ENCODE data around the gene PAWR.

Gene PAWR

DNA sequence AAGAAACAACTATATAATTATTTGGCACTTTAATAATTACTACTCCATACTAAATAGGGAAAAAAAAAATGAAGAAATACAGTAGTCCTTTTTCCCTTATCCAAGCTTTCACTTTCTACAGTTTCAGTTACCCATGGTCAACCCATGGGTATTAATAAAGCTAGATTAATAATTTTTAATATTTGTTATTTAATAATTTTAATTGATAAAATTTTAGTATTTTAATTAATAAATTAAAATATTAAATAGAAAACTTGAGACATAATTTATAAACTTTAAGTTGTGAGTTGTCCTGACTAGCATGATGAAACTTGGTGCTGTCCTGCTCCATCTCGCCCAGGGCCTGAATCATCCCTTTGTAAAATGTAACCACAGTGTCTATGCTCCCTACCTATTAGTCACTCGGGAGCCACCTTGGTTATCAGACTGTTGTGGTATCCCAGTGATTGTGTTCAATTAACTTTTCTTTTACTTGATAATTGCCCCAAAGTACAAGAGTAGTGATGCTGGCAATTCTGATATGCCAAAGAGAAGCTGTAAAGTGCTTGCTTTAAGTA is 71.8 kb downstream of the PAWR start:
- TF ChIP-seq EZH2 (optimal IDR thresholded peaks at IDR 0.05; ENCODE audit: low read depth, low read length): no peak
- TF ChIP-seq, protein P1, sequence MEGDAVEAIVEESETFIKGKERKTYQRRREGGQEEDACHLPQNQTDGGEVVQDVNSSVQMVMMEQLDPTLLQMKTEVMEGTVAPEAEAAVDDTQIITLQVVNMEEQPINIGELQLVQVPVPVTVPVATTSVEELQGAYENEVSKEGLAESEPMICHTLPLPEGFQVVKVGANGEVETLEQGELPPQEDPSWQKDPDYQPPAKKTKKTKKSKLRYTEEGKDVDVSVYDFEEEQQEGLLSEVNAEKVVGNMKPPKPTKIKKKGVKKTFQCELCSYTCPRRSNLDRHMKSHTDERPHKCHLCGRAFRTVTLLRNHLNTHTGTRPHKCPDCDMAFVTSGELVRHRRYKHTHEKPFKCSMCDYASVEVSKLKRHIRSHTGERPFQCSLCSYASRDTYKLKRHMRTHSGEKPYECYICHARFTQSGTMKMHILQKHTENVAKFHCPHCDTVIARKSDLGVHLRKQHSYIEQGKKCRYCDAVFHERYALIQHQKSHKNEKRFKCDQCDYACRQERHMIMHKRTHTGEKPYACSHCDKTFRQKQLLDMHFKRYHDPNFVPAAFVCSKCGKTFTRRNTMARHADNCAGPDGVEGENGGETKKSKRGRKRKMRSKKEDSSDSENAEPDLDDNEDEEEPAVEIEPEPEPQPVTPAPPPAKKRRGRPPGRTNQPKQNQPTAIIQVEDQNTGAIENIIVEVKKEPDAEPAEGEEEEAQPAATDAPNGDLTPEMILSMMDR (IDR thresholded peaks at IDR 0.05; ENCODE audit: low read length): no peak
- no peak for TF ChIP-seq EZH2phosphoT487 (IDR thresholded peaks at IDR 0.05; ENCODE audit: low read length)
- Histone ChIP-seq H3K27ac (ENCODE audit: low read length) (no peak overlapping the region), H3K27me3 (replicated peaks; ENCODE audit: insufficient read depth, low read length) (no peaks in the 10 kb centered on the region), H2AFZ (ENCODE audit: low read length) (no peak overlapping the region), H3K4me3 (ENCODE audit: low read length) (no peak overlapping the region), H3K9me2 (replicated peaks; ENCODE audit: insufficient read depth, low read length) (no peaks in the 10 kb centered on the region), H3K9ac (ENCODE audit: low read length) (no peak overlapping the region), H3K36me3 (replicated peaks; ENCODE audit: insufficient read depth, low read length) (no peaks in the 10 kb centered on the region), H3K9me3 (replicated peaks; ENCODE audit: insufficient read depth, low read length) (no peaks in the 10 kb centered on the region), H3K79me2 (ENCODE audit: low read length) (peaks cover 8% of the 10 kb centered on the region; the same call in 1 of the 2 replicates), H3K4me2 (ENCODE audit: low read depth, low read length) (no peak overlapping the region), H3K4me1 (ENCODE audit: low read length) (no peaks in the 10 kb centered on the region), H4K20me1 (ENCODE audit: insufficient read depth, low read length) (no peaks in the 10 kb centered on the region), H3F3A (ENCODE audit: insufficient read depth, low read length) (no peaks in the 10 kb centered on the region)
- DNase-seq: no peak

DNA sequence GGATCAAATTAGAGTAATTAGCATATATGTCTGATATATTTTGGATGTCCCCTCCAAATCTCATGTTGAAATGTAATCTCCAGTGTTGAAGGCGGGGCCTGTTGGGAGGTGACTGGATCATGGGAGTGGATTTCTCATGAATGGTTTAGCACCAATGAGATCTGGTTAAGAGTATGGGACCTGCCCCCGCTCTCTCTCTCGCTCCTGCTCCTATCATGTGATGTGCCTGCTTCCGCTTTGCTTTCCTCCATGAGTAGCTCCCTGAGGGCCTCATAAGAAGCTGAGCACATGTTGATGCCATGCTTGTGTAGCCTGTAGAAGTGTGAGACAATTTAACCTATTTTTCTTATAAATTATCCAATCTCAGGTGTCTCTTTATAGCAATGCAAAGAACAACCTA is 73.1 kb downstream of the PAWR start:
- Histone ChIP-seq H4K20me1 (ENCODE audit: insufficient read depth, low read length) (no peaks in the 10 kb centered on the region), H2AFZ (ENCODE audit: low read length) (no peak overlapping the region), H3K27me3 (replicated peaks; ENCODE audit: insufficient read depth, low read length) (no peaks in the 10 kb centered on the region), H3K36me3 (replicated peaks; ENCODE audit: insufficient read depth, low read length) (no peaks in the 10 kb centered on the region), H3K9ac (ENCODE audit: low read length) (no peak overlapping the region), H3K27ac (ENCODE audit: low read length) (no peak overlapping the region), H3F3A (ENCODE audit: insufficient read depth, low read length) (no peaks in the 10 kb centered on the region), H3K9me2 (replicated peaks; ENCODE audit: insufficient read depth, low read length) (no peaks in the 10 kb centered on the region), H3K4me2 (ENCODE audit: low read depth, low read length) (no peak overlapping the region), H3K4me1 (ENCODE audit: low read length) (no peaks in the 10 kb centered on the region), H3K79me2 (ENCODE audit: low read length) (peaks cover 4% of the 10 kb centered on the region; the same call in 1 of the 2 replicates), H3K4me3 (ENCODE audit: low read length) (no peak overlapping the region), H3K9me3 (replicated peaks; ENCODE audit: insufficient read depth, low read length) (no peaks in the 10 kb centered on the region)
- no peak for DNase-seq
- TF ChIP-seq EZH2 (optimal IDR thresholded peaks at IDR 0.05; ENCODE audit: low read depth, low read length) (no peak), EZH2phosphoT487 (IDR thresholded peaks at IDR 0.05; ENCODE audit: low read length) (no peak)
- TF ChIP-seq, protein P1 (IDR thresholded peaks at IDR 0.05; ENCODE audit: low read length): no peak

DNA sequence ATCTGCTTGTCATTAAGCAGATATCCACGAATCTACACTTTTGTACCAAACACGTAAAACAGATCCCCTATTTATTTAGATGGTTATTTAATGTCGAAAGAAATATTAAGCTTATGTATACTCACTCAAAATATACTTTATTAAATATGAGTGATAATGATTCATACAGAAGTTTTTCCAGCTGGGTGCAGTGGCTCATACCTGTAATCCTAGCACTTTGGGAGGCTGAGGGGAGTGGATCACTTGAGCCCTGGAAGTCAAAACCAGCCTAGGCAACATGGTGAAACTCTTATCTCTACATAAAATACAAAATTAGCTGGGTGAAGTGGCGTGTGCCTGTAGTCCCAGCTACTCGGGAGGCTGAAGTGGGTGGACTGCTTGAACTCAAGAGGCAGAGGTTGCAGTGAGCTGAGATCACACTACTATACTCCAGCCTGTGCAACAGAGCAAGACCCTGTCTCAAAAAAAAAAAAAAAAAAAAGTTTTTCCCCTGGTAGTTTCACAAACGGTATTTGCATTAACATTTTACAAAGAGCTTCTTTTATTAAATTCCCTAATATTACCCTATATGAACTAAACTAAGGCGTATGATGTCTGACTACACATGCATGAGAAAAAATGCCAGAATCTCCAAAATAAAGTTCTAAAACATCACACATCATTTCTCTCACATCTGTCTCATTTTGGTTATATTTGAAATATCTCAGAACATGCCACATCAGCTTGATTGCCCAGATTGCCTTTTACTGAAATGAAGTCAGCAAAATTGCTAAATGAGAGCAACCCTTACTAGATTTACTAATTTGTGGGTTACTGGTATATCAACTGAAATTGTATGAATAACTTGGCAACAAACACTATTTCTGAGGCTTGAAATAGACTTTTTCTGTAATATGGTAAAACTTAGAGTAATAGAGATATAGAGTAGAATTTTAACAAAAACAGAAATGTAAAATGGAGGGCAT is 74.9 kb downstream of the PAWR start:
- DNase-seq: no peak
- no peak for TF ChIP-seq EZH2 (optimal IDR thresholded peaks at IDR 0.05; ENCODE audit: low read depth, low read length)
- TF ChIP-seq, protein P1 (IDR thresholded peaks at IDR 0.05; ENCODE audit: low read length): no peak
- TF ChIP-seq EZH2phosphoT487 (IDR thresholded peaks at IDR 0.05; ENCODE audit: low read length): no peak
- H4K20me1 ChIP-seq (ENCODE audit: insufficient read depth, low read length): no peaks in the 10 kb centered on the region
- no peaks in the 10 kb centered on the region for H3K9me3 ChIP-seq (replicated peaks; ENCODE audit: insufficient read depth, low read length)
- no peaks in the 10 kb centered on the region for H3K27me3 ChIP-seq (replicated peaks; ENCODE audit: insufficient read depth, low read length)
- H3K27ac ChIP-seq (ENCODE audit: low read length): no peak overlapping the region
- H3F3A ChIP-seq (ENCODE audit: insufficient read depth, low read length): no peaks in the 10 kb centered on the region
- H3K79me2 ChIP-seq (ENCODE audit: low read length): no peaks in the 10 kb centered on the region
- no peak overlapping the region for H3K4me3 ChIP-seq (ENCODE audit: low read length)
- H3K4me1 ChIP-seq (ENCODE audit: low read length): no peaks in the 10 kb centered on the region
- no peak overlapping the region for H3K4me2 ChIP-seq (ENCODE audit: low read depth, low read length)
- H3K9ac ChIP-seq (ENCODE audit: low read length): no peak overlapping the region
- H3K36me3 ChIP-seq (replicated peaks; ENCODE audit: insufficient read depth, low read length): no peaks in the 10 kb centered on the region
- no peaks in the 10 kb centered on the region for H3K9me2 ChIP-seq (replicated peaks; ENCODE audit: insufficient read depth, low read length)
- H2AFZ ChIP-seq (ENCODE audit: low read length): no peak overlapping the region

All from MM.1S (cell line).